ENCODE data around the gene MIOS.

MIOS gene

DNA sequence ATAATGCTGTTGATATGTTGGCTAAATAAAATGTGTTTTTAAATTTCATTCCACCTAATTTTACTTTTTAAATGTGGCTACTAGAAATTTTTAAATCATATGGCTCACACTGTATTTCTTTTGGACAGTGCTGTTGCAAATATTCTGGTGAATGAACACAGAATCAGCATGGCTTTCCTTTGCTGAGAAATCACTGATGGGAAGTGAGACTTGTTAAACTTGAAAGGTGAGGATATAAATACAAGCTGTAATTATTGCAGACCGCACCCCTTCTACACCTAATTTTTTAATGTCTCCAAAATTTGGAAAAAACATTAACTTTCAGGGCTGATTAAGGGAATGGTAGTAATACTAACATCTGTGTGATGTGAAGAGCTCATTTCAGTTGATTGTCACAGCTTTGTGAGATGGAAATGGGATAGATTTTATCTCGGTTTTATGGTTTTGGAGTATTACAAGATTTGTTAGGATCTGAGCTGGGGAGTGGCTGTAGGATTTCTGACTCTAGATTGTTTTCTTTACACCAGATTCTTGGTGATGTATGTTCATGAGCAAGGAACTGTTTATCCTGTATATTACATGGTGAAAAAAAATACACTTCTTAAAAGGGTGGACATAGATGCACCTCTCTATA, 1.3 kb downstream of the MIOS start:
- ChIA-PET CTCF (no interaction called here), POLR2A (no interaction called here)
- Histone ChIP-seq H3K36me3 (ENCODE audit: control insufficient read depth in 2 of 2, insufficient read depth in 1 of 2, low read length in 2 of 2) (peaks cover 0 to 23% of the 10 kb centered on the region in 2 experiments; a peak in 1 of 3 replicates), H3K4me1 (ENCODE audit: control insufficient read depth, insufficient read depth, low read length) (peaks cover 5% of the 10 kb centered on the region; the same call in 1 of the 2 replicates), H3K9me3 (ENCODE audit: control insufficient read depth, insufficient read depth, low read depth, low read length) (no peaks in the 10 kb centered on the region), H3K4me3 (ENCODE audit: low read depth, low read length) (peak overlapping the region; percentile 58), H3K27ac (ENCODE audit: extremely low read depth, low read depth, low read length) (no peak overlapping the region)
- TF ChIP-seq ZNF768 (tag by site-specific recombination; IDR thresholded peaks at IDR 0.05) = no peak
- TF ChIP-seq PRDM1 (tag by site-specific recombination; IDR thresholded peaks at IDR 0.05) = 0 out of 2 replicates have a peak, but pooled peaks have one; percentile 31
- TF ChIP-seq PRDM6 (tag by site-specific recombination; IDR thresholded peaks at IDR 0.05) = peak; percentile 74

- CTCF ChIA-PET = interaction anchor here (0.6 kb wide), 1 partner anchor 112 kb away, joined by 3 read pairs; no protein-coding TSS in a partner anchor
- POLR2A ChIA-PET = no interaction called here
- H3K27ac ChIP-seq (ENCODE audit: extremely low read depth, low read depth, low read length) = no peak overlapping the region
These were observed 1.9 kb downstream of the MIOS start for GRCh38 chr7:7568553-7568952.

DNA sequence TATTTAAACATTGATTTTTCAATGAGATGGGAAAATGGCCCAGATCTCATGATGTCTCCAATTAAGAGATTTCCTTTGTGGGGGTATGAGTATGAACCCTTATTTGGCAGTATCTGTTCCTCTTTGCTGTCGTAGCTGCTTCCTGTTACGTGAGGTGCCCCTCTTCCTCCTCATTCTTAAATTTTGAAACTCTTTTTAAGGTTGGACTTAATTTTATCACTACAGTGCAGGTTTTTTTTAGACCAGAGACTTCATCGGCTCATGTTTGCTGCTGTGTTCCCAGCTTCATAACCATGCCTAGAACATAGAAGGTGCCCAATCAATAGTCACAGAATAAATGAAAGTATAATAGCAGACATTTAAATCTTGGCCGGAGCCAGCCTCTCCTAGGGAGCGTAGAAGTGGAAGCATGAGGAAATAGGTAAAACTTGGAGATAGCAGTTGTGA, 2.4 kb downstream of the MIOS start:
- Histone ChIP-seq H3K4me3 (ENCODE audit: low read depth, low read length) (no peak overlapping the region), H3K36me3 (ENCODE audit: control insufficient read depth in 2 of 2, insufficient read depth in 1 of 2, low read length in 2 of 2) (peaks cover 0 to 27% of the 10 kb centered on the region in 2 experiments; a peak in 1 of 3 replicates), H3K27ac (ENCODE audit: extremely low read depth, low read depth, low read length) (no peak overlapping the region), H3K9me3 (ENCODE audit: control insufficient read depth, insufficient read depth, low read depth, low read length) (no peaks in the 10 kb centered on the region), H3K4me1 (ENCODE audit: control insufficient read depth, insufficient read depth, low read length) (peaks cover 5% of the 10 kb centered on the region; the same call in 1 of the 2 replicates)
- CTCF ChIA-PET = interaction anchor here (0.6 kb wide), 1 partner anchor 112 kb away, joined by 3 read pairs; no protein-coding TSS in a partner anchor
- POLR2A ChIA-PET = no interaction called here
- TF ChIP-seq MZF1 (tag by site-specific recombination; IDR thresholded peaks at IDR 0.05; ENCODE audit: borderline replicate concordance) (no peak), ZEB2 (tag by site-specific recombination; IDR thresholded peaks at IDR 0.05) (no peak), ZNF266 (tag by site-specific recombination; IDR thresholded peaks at IDR 0.05; ENCODE audit: low read depth) (no peak), HOXA7 (CRISPR knock-in tag; IDR thresholded peaks at IDR 0.05; ENCODE audit: borderline replicate concordance) (no peak), ZSCAN18 (tag by site-specific recombination; IDR thresholded peaks at IDR 0.05) (no peak)
- TF ChIP-seq, protein P1, sequence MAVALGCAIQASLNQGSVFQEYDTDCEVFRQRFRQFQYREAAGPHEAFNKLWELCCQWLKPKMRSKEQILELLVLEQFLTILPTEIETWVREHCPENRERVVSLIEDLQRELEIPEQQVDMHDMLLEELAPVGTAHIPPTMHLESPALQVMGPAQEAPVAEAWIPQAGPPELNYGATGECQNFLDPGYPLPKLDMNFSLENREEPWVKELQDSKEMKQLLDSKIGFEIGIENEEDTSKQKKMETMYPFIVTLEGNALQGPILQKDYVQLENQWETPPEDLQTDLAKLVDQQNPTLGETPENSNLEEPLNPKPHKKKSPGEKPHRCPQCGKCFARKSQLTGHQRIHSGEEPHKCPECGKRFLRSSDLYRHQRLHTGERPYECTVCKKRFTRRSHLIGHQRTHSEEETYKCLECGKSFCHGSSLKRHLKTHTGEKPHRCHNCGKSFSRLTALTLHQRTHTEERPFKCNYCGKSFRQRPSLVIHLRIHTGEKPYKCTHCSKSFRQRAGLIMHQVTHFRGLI (tag by site-specific recombination; IDR thresholded peaks at IDR 0.05) = no peak
- TF ChIP-seq, protein P2, sequence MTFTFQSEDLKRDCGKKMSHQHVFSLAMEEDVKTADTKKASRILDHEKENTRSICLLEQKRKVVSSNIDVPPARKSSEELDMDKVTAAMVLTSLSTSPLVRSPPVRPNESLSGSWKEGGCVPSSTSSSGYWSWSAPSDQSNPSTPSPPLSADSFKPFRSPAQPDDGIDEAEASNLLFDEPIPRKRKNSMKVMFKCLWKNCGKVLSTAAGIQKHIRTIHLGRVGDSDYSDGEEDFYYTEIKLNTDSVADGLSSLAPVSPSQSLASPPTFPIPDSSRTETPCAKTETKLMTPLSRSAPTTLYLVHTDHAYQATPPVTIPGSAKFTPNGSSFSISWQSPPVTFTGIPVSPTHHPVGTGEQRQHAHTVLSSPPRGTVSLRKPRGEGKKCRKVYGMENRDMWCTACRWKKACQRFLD (tag by site-specific recombination; IDR thresholded peaks at IDR 0.05) = no peak

More at GRCh38 chr7:7568553-7568952, 1.9 kb downstream of the MIOS start:
- no peaks in the 10 kb centered on the region for H3K9me3 ChIP-seq (ENCODE audit: control insufficient read depth, insufficient read depth, low read depth, low read length)
- TF ChIP-seq ZBTB21 (tag by site-specific recombination; IDR thresholded peaks at IDR 0.05) = no peak
- TF ChIP-seq ZNF664 (tag by site-specific recombination; IDR thresholded peaks at IDR 0.05) = no peak
- TF ChIP-seq, protein P3, sequence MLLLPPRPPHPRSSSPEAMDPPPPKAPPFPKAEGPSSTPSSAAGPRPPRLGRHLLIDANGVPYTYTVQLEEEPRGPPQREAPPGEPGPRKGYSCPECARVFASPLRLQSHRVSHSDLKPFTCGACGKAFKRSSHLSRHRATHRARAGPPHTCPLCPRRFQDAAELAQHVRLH (tag by site-specific recombination; IDR thresholded peaks at IDR 0.05) = no peak
- TF ChIP-seq ZNF518A (tag by site-specific recombination; conservative IDR thresholded peaks at IDR 0.05; ENCODE audit: low read depth) = no peak
- peaks cover 0 to 27% of the 10 kb centered on the region in 2 experiments; a peak in 1 of 3 replicates for H3K36me3 ChIP-seq (ENCODE audit: control insufficient read depth in 2 of 2, insufficient read depth in 1 of 2, low read length in 2 of 2)
- H3K4me3 ChIP-seq (ENCODE audit: low read depth, low read length) = peak overlapping the region; percentile 58
- peaks cover 5% of the 10 kb centered on the region; the same call in 1 of the 2 replicates for H3K4me1 ChIP-seq (ENCODE audit: control insufficient read depth, insufficient read depth, low read length)
